HG03521 (cell line): ENCODE results near the gene GTF2H3.

Experiments
- ATAC-seq: cut with Tn5 transposase; IDR thresholded peaks from one replicate; pipeline ENCODE4 v1.9.1; 2021; ENCODE audit warnings: mild to moderate bottlenecking, moderate library complexity; ENCODE audit not compliant: unreplicated experiment

The GTF2H3 gene

DNA sequence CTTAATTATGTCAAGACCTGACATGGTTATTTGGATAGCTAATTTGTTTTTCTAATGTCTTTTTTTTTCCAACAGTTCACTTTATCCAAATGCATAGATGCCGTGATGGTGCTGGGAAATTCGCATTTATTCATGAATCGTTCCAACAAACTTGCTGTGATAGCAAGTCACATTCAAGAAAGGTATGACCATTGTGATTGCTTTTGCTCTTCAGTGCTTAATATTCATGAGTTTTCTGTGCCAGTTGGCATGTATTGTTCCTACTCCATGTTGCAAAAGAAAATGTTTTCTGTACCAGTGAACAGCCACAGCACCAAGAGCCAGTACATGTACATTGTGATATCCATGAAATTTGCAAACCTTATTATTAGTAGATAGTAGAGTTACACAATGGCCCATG lies 11.8 kb downstream of the GTF2H3 start:
- ATAC-seq = no peak

- ATAC-seq = no peak
Measured at GRCh38 chr12:123645878-123646277, 12.2 kb downstream of the GTF2H3 start.

DNA sequence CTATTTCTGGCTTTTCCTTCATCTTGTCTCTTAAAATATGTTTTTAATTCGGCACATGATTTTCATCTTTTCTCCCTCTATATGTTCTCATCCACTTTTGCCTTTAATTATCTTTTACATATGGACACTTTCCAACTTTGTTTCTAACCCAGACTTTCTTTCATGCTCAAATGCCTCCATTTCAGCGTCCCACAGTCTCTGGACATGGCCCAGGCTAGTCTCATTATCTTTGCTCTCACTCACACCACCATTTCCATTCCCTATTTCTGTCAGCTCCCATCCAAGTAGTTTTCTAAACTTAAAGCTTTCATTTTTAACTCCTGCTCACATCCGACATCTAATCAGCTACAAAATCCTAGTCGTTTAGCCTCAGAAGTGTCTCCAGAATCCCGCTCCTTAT lies 14.8 kb downstream of the GTF2H3 start:
- ATAC-seq = no peak

DNA sequence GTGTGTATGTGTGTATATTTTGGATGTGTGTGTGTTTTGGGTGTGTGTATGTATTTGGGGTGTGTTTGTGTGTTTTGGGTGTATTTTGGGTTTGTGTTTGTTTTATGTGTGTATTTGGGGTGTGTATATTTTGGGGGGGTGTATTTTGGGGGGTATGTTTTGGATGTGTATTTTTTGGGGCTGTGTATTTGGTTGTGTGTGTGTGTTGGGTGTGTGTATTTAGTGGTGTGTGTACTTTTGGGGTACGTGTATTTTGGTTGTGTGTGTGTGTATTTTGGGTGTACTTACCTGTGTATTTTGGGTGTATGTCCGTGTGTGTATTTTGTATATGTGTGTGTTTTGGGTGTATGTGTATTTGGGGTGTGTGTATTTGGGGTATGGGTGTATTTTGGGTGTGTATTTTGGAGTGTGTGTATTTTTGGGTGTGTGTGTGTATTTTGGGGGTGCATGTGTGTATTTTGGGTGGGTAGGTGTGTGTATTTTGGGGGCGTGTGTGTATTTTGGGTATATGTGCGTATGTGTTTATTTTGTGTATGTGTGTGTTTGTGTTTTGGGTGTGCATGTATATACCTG lies 20.6 kb downstream of the GTF2H3 start:
- no peak for ATAC-seq

DNA sequence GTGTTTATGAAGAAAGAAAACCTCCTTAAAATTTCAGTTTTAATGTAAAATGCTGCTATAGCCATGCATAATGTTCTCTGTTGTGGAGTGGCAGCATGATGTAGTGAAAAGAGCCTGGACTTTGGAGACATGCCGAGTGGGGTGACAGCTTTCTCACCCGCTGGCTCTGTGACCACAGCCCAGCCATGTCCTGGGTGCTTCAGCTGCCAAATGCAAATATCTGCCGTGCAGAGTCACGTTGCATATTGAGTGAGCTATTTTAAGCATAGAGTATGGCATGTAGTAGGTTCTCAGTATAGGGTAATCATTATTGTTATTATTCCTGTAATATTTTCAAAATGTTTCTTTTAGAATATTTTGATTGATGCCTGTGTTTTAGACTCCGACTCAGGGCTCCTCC lies 21.8 kb downstream of the GTF2H3 start:
- peak; percentile 85 for ATAC-seq

DNA sequence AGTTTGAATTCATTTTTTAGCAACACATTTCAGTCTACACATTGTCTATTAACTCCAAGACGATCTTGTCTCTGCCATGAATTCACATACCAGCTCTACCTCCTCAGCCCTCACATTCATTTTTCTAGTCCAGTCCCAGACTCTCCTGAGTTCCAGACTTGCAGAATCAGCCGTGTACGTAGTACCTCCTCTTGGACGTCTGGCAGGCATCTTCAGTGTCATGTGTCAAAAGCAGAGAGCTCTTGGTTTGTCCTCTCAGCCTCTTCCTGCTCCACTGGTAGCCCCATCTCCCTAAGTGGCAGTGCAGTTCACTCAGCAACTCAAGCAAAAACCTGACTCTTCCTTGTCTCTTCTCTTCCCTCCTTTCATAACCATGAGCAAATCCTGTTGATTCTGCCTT lies 22.8 kb downstream of the GTF2H3 start:
- ATAC-seq = no peak

DNA sequence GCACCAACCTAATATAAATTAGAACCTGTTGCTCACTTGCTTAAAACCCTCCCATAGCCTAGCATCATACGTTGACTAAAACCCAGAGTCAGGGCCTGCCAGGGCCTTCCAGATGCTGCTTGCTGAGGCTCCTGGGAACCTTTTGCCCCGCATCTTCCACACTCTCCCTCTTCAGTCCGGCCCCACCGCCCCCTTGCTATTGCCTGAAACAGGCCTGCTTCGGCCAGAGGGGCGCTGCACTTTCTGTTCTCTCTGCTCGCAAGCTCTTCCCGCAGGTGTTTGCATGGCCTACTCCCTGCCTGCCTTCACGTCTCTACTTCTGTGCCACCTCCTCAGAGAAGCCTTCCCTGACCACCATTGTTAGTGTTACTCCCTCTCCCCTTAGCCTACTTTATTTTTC lies 23.6 kb downstream of the GTF2H3 start:
- no peak for ATAC-seq

DNA sequence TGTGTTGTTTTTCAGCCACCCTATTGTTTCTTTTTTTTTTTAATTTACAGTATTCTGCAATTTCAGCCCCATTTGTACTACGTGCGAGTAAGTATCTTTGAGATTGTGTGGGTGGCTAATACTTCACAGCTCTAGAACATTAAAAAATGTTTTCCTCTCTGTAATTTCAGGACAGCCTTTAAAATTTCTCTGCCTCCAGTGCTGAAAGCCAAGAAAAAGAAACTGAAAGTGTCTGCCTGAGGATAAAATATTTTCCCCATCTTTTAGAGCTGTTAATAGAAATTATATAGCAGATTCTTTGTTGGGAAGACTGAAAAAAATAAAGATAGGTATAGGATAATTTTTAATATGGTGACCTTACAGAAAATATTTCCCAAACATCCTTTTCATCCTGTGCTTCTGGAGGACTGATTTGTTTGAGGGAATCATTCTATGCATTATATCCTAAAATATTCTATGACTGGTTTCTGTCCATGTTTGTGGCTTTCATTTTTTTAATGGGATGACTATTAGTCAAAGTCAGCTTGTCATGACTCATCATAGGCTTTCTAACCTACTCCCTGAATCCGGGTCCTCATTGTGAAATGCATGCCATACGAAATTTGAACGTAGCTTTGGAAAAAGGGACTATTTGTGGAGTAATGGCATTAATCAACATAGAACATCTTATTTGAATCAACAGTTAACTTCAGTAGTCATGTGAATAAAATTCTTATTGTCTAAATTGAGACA lies 26.5 kb downstream of the GTF2H3 start:
- ATAC-seq = no peak

DNA sequence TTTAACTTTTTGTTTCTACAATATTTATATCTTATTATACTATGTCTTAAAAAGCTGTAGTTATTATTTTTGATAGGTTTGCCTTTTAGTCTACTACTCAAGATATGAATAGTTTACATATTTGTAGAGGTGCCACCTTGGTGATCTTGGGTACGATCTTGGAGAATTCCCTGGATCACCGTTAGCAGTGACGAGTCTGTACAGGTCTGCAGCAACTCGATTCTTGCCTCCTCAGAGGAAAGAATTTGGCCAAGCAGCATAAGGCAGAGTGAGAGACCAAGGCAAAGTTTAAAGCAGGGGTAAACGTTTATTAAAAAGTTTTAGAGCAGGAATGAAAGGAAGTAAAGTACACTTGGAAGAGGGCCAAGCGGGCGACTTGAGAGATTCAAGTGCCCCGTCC lies 34.1 kb downstream of the GTF2H3 start:
- ATAC-seq = no peak

- peak; percentile 100 for ATAC-seq
Measured at GRCh38 chr12:123670882-123671728, 37.5 kb downstream of the GTF2H3 start, which contains the start of gene TCTN2. Gene TCTN2, plus strand, starts transcription at chr12:123671113. Its CDS starts 128 bp downstream, at chr12:123671241.

DNA sequence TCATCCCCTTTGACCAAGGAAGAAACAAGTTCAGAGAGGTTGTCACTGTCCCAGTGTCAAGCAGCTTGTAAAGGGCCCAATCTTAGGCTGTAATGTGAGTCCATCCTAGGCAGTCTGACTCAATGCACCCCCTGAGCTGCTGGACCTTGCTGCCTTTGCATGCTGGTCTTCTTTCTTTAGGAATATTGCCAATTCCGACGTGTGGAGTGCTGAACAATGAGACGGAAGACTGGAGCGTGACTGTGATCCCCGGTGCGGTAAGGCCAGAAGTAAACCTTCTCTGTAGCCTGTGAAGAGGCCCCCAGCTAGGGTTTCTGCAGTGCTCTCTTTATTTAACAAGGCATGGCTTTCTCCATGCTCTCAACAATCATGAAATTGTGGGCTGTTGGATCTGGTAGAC lies 38.2 kb downstream of the GTF2H3 start:
- ATAC-seq = no peak

DNA sequence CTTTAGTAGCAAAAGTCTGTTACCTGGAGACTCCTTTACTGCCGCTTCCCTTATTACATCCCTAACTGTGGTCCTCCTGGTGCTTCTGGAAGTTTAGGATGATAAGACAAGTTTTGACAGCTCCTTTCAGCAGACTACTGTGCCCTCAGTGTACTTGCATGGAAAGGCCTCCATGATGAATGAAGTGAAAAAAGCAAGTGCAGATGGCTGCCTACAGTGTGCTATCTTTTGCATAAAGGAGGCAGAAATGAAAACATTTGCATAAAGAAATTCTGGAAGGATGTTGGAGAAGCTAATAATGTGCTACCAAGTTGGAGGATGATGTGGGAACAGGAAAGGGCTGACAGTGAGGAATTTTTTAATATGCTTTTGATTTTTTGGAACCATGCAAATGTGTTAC lies 41.8 kb downstream of the GTF2H3 start:
- no peak for ATAC-seq

DNA sequence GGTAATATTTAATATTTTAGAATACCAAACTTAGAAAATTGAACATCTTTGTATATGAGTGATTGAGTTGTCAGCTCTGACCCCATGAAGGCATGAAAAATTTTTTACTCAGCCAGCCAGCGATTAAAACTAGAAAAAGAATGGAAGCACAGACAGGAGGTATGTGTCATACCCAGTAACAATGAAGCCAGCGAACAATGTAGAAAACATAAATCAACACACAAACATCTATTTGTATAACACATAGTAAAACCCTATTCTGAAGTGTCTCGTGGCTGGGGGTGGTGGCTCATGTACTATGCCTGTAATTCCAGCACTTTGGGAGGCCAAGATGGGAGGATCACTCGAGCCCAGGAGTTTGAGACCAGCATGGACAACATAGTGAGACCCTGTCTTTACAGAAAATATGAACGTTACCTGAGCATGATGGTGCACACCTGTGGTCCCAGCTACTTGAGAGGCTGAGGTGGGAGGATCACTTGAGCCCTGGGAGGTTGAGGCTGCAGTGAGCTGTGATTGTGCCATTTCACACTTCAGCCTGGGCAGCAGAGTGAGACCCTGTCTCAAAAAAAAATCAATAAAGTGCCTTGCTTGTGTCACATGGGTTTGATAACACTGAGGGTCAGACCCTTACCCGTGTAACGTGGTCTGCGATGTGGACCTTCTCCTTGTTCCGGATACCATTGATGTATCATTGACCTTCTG lies 43.1 kb downstream of the GTF2H3 start:
- ATAC-seq = no peak

DNA sequence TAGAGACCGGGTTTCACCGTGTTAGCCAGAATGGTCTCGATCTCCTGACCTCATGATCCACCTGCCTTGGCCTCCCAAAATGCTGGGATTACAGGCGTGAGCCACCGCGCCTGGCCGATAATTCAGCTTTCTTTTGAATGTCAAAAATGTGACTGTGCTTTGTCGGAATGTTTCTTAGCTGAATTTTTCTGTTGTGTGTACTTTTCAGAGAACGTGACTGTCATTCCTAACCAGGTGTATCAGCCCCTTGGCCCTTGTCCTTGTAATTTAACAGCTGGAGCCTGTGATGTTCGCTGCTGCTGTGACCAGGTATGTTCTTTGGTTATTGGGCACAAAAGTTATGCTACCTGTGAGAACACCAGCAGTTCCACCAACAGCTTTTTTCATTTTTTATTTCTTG lies 45.4 kb downstream of the GTF2H3 start:
- ATAC-seq = no peak

DNA sequence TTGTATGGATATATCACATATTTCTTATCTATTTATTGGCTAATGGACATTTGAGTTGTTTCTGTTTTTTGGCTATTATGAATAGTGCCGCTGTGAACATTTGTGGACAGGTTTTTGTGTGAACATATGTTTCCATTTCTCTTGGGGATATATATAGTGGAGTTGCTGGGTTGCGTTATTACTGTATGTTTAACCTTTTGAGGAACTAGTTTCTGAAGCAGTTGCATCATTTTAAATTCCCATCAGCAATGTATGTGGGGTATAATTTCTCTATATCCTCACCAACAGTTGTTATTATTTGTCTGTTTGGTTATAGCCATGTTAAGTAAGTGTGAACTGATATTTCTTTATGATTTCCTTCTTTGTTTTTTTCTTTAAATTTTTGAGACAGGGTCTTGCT lies 48.0 kb downstream of the GTF2H3 start:
- ATAC-seq = no peak

DNA sequence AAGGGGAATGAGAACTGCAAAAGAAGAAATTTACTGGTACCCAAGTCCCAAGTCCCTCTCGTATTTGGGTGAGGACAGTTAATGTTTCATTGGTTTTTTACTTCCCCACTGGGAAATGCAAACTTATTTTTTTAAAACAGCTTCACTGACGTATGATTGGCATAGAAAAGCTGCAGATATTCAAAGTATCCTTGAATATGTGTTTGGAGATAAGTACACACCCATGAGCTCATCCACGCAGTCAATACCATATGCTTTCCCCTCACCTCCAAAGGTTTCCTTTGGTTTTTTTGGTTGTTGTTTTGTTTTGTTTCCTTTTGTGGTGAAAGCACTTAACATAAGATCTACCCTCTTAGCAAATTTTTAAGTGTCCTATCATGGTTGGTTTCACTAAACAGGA lies 50.3 kb downstream of the GTF2H3 start:
- no peak for ATAC-seq

- ATAC-seq = no peak
Measured at GRCh38 chr12:123686636-123687190, 53.1 kb downstream of the GTF2H3 start.

GRCh38 chr12:123690191-123690840 lies 56.7 kb downstream of the GTF2H3 start:
- ATAC-seq = no peak

DNA sequence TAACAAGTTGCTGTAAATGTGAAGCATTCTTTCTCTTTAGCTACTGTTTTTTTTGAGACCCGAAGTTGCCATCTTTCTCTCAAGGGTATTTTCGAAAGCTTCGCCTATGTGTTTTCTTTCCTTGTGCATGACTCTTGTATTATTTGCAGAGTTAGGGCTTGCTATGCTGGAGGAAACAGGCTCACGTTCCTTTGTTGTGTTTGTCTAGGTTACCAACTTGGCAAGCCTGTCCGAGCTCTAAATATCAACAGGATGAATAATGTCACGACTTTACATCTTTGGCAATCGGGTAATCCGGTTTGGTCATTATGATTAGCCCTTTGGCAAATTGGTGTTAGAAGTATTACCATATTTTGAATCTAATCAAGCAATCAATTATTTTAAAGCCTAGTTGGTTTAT lies 62.6 kb downstream of the GTF2H3 start:
- no peak for ATAC-seq

DNA sequence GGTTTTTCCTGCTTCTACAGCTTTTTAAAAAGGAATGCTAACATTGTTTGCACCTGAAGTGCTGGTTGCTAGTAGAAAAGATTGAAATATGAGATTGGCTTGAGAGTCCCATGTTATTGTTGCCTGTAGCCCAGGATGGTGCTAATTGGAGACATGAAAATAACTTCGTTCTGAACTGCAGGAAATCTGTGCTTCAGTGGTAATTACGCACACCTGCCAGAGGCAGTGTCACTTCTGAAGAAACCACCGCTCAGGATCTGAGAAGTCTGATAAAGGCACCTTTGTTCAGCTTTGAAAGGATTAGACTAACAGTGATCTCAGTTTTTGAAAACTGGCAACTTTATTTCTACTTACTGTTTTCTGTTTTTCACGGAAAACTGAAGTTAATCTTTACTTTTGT lies 63.0 kb downstream of the GTF2H3 start:
- no peak for ATAC-seq
